ENCODE measurements around the gene ACMSD. TPM values are rescaled to one million over a fixed set of nuclear protein-coding genes. Genes with fewer than 3 reads are reported as not detected.
A peak's percentile ranks its signal among the peaks of the same experiment; 100 is the strongest.

Gene ACMSD
- total and polyA plus RNA-seq, 2 of the 4 experiments (the other 2 are of a cell fraction): not detected

DNA sequence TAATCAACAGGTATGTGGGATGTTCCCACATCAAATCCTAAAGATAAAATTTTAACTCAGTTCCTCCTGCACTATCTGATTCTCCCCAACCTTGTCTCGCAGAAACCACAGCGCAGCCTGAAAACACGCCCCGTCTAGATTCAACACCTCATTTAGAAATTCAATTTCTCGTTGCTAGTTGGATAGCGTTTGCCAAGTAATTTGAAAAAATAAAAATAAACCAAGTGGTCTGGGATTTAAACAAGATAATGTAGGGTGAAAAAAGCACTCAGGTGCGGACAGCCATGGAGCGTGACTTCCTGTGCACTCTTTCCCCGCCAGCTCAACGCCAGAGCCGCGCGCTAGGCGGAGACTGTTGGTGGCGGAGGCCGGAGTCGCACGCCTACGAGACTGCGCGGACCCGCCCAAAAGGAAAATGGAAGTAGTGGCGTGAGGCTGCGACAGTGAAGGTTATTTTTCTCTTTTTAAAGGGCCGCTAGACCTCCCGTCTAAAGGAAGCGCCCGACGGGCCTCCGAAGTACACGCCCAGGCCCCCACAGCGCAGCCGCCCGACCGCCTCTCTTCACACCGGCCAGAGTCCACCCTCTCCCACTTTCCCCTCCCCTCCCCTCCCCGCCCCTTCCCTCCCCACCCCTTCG lies 79.6 kb downstream of the ACMSD start:
- H4K20me1 ChIP-seq (ENCODE audit: insufficient read depth, low read length): peaks cover 29% of the 10 kb centered on the region
- TF ChIP-seq MAFK (IDR thresholded peaks at IDR 0.05; ENCODE audit: low read depth, low read length) (no peak), MXI1 (IDR thresholded peaks at IDR 0.05; ENCODE audit: borderline replicate concordance, low read depth, low read length) (peak; percentile 83; the same call in 1 of the 2 replicates), NFE2L2 (IDR thresholded peaks at IDR 0.05; ENCODE audit: low read depth, low read length) (no peak), FOS (IDR thresholded peaks at IDR 0.05; ENCODE audit: low read depth, low read length) (no peak), RCOR1 (IDR thresholded peaks at IDR 0.05; ENCODE audit: insufficient replicate concordance, low read length) (no peak), RAD21 (IDR thresholded peaks at IDR 0.05; ENCODE audit: low read length) (peak; percentile 14), RFX5 (IDR thresholded peaks at IDR 0.05; ENCODE audit: low read depth, low read length) (no peak; the same call in 1 of the 2 replicates), BHLHE40 (IDR thresholded peaks at IDR 0.05; ENCODE audit: low read depth, low read length) (peak; percentile 83), POLR2A (IDR thresholded peaks at IDR 0.05; ENCODE audit: low read depth, low read length) (peak; percentile 47), MAZ (IDR thresholded peaks at IDR 0.05; ENCODE audit: borderline replicate concordance, low read depth, low read length) (no peak), CHD1 (IDR thresholded peaks at IDR 0.05; ENCODE audit: low read depth, low read length) (no peak)
- TF ChIP-seq, protein P1, sequence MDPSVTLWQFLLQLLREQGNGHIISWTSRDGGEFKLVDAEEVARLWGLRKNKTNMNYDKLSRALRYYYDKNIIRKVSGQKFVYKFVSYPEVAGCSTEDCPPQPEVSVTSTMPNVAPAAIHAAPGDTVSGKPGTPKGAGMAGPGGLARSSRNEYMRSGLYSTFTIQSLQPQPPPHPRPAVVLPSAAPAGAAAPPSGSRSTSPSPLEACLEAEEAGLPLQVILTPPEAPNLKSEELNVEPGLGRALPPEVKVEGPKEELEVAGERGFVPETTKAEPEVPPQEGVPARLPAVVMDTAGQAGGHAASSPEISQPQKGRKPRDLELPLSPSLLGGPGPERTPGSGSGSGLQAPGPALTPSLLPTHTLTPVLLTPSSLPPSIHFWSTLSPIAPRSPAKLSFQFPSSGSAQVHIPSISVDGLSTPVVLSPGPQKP (IDR thresholded peaks at IDR 0.05; ENCODE audit: borderline replicate concordance, low read depth, low read length): no peak
- TF ChIP-seq, protein P2, sequence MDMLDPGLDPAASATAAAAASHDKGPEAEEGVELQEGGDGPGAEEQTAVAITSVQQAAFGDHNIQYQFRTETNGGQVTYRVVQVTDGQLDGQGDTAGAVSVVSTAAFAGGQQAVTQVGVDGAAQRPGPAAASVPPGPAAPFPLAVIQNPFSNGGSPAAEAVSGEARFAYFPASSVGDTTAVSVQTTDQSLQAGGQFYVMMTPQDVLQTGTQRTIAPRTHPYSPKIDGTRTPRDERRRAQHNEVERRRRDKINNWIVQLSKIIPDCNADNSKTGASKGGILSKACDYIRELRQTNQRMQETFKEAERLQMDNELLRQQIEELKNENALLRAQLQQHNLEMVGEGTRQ (IDR thresholded peaks at IDR 0.05; ENCODE audit: low read depth, low read length): no peak
- TF ChIP-seq, protein P3, sequence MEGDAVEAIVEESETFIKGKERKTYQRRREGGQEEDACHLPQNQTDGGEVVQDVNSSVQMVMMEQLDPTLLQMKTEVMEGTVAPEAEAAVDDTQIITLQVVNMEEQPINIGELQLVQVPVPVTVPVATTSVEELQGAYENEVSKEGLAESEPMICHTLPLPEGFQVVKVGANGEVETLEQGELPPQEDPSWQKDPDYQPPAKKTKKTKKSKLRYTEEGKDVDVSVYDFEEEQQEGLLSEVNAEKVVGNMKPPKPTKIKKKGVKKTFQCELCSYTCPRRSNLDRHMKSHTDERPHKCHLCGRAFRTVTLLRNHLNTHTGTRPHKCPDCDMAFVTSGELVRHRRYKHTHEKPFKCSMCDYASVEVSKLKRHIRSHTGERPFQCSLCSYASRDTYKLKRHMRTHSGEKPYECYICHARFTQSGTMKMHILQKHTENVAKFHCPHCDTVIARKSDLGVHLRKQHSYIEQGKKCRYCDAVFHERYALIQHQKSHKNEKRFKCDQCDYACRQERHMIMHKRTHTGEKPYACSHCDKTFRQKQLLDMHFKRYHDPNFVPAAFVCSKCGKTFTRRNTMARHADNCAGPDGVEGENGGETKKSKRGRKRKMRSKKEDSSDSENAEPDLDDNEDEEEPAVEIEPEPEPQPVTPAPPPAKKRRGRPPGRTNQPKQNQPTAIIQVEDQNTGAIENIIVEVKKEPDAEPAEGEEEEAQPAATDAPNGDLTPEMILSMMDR (conservative IDR thresholded peaks at IDR 0.05; ENCODE audit: low read depth, low read length): peak; percentile 27; the same call in 1 of the 2 replicates

More for the DNA sequence above, 79.6 kb downstream of the ACMSD start:
- H3K36me3 ChIP-seq (ENCODE audit: control insufficient read depth, insufficient read depth, low read length): no peaks in the 10 kb centered on the region
- H2AK5ac ChIP-seq (ENCODE audit: low read depth, low read length): no peak overlapping the region
- H2BK120ac ChIP-seq (ENCODE audit: low read depth, low read length): peak overlapping the region; percentile 8; the same call in 1 of the 2 replicates
- in situ Hi-C loops (cut with MboI; ENCODE audit: low sequenced_read_pairs) (loop anchor here (10.0 to 25.0 kb wide), 2 partner anchors 803 to 1031 kb away; no protein-coding TSS in a partner anchor), intact Hi-C loops (cut with micrococcal nuclease) (no loop called here), dilution Hi-C loops (cut with HindIII; ENCODE audit: low sequenced_read_pairs, unreplicated experiment) (no loop called here)
- ChIA-PET CTCF (no interaction called here), POLR2A (ENCODE audit: unreplicated experiment) (interaction anchor here (0.6 kb wide), 1 partner anchor 947 kb away, joined by 3 read pairs; no protein-coding TSS in a partner anchor)
- peak overlapping the region; percentile 66 to 78; a peak in 3 of 4 replicates for H4K8ac ChIP-seq (ENCODE audit: low read depth in 2 of 2, low read length in 2 of 2)
- WGBS, 2 experiments (ENCODE audit: extremely low coverage in 2 of 2, insufficient read length in 1 of 2): 2% methylated on average over 7 of the region's 38 CpGs; no CpG with 5 or more reads in 1 of the 2 experiments
- peak overlapping the region; percentile 27 for H4K91ac ChIP-seq (ENCODE audit: insufficient read depth, low read depth, low read length)
- peak overlapping the region; percentile 30 for H3K18ac ChIP-seq (ENCODE audit: low read depth, low read length)
- peak overlapping the region; percentile 89 for H3K4me3 ChIP-seq (ENCODE audit: insufficient read depth, low read depth, low read length)
- H2AK9ac ChIP-seq (replicated peaks; ENCODE audit: low read depth, low read length, poor library complexity): peak overlapping the region; percentile 0
- peaks cover 2% of the 10 kb centered on the region; the same call in 1 of the 2 replicates for H3K4me1 ChIP-seq (ENCODE audit: control insufficient read depth, insufficient read depth, low read length)
- peak overlapping the region; percentile 54; the same call in 1 of the 2 replicates for H3K4ac ChIP-seq (ENCODE audit: low read depth, low read length)
- H2BK15ac ChIP-seq (ENCODE audit: low read depth, low read length): no peak overlapping the region
- H2BK20ac ChIP-seq (ENCODE audit: low read depth, low read length): no peak overlapping the region
- H4K5ac ChIP-seq (ENCODE audit: low read depth, low read length): peak overlapping the region; percentile 48
- peak overlapping the region; percentile 70 for H3K9ac ChIP-seq (ENCODE audit: low read depth, low read length)
- peak overlapping the region; percentile 75 for H3K4me2 ChIP-seq (ENCODE audit: low read depth, low read length)
- peak overlapping the region; percentile 82 for H3K14ac ChIP-seq (replicated peaks; ENCODE audit: low read depth, low read length)
- peak overlapping the region; percentile 78 for H3K27ac ChIP-seq (ENCODE audit: insufficient read depth, low read length)
- no peaks in the 10 kb centered on the region for H3K9me3 ChIP-seq (ENCODE audit: control insufficient read depth, insufficient read depth, low read length)
- peak overlapping the region; percentile 61 for H2BK5ac ChIP-seq (ENCODE audit: low read depth, low read length, poor library complexity, severe bottlenecking)
- H3K23ac ChIP-seq (ENCODE audit: low read depth, low read length): peak overlapping the region; percentile 57
- DNase-seq: no peak
- no TSS peak for BruUV-seq (replicated peaks)
- peak overlapping the region; percentile 73 for H2AFZ ChIP-seq (replicated peaks; ENCODE audit: low read length, poor library complexity)
- no peaks in the 10 kb centered on the region; the same call in 1 of the 2 replicates for H3K9me1 ChIP-seq (ENCODE audit: insufficient read depth, low read length)
- peak; percentile 75 for ATAC-seq (ENCODE audit: low read depth)
- no peaks in the 10 kb centered on the region for H3K27me3 ChIP-seq (ENCODE audit: control insufficient read depth, insufficient read depth, low read length)
- H3K56ac ChIP-seq (ENCODE audit: extremely low read depth, insufficient read depth, low read length): peak overlapping the region; percentile 89
- H3K79me1 ChIP-seq (ENCODE audit: low read depth in 1 of 2, low read length in 2 of 2): peaks cover 5 to 14% of the 10 kb centered on the region in 2 experiments; a peak in 2 of 4 replicates
